SK-N-SH (cell line): ENCODE measurements around the gene CCDC57.

Source experiments
- RAD21 ChIP-seq: IDR thresholded peaks from 2 replicates; pipeline ENCODE4 v1.6.1; 2012; ENCODE audit warnings: mild to moderate bottlenecking, low read length
- SMC3 ChIP-seq: IDR thresholded peaks from 2 replicates; pipeline ENCODE4 v1.6.1; 2012; ENCODE audit warnings: low read depth, low read length, improper control_type of control experiment
- TF ChIP-seq, protein P1 (sequence below): fragments of 200-600 bp; sonication (generic); IDR thresholded peaks from 2 replicates; pipeline ENCODE4 v1.6.1; 2017; ENCODE audit warnings: antibody characterized with exemption, mild to moderate bottlenecking, moderate library complexity

DNA sequence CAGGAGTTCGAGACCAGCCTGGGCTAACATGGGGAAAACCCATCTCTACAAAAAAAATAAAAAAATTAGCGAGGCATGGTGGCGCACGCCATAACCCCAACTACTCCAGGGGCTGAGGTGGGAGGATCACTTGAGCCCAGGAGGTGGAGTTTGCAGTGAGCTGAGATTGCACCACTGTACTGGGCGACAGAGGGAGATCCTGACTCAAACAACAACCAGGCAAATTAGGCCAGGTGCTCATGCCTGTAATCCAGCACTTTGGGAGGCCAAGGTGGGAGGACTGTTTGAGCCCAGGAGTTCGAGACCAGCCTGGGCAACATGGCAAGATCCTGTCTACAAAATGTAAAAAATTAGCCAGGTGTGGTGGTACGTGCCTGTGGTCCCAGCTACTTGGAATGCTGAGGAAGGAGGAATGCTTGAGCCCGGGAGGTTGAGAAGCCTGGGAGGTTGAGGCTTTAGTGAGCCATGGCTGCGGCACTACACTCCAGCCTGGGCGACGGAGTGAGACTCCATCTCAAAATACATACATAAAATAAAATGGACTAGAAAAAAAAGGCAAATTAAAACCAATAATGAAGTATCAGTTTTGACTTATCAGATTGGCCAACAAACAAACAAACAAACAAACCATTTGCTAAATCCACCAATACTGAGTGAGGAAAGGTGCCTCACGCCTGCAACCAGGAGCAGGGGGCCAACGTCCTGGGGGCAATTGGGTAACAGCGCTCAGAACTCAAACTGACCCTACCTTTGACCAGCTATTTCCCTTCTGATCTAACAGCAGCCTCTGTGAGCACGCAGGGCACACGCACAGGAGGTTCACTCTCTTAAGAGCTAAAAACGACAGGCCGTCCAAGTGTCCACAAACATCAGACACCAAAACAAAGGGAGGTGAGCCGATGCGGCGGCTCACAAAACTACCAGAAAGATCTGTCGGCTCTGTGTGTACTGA lies 95.2 kb downstream of the CCDC57 start:
- TF ChIP-seq, protein P1, sequence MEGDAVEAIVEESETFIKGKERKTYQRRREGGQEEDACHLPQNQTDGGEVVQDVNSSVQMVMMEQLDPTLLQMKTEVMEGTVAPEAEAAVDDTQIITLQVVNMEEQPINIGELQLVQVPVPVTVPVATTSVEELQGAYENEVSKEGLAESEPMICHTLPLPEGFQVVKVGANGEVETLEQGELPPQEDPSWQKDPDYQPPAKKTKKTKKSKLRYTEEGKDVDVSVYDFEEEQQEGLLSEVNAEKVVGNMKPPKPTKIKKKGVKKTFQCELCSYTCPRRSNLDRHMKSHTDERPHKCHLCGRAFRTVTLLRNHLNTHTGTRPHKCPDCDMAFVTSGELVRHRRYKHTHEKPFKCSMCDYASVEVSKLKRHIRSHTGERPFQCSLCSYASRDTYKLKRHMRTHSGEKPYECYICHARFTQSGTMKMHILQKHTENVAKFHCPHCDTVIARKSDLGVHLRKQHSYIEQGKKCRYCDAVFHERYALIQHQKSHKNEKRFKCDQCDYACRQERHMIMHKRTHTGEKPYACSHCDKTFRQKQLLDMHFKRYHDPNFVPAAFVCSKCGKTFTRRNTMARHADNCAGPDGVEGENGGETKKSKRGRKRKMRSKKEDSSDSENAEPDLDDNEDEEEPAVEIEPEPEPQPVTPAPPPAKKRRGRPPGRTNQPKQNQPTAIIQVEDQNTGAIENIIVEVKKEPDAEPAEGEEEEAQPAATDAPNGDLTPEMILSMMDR: no peak
- TF ChIP-seq RAD21: no peak
- no peak for TF ChIP-seq SMC3
